ENCODE measurements around the gene GRK5.

Gene GRK5

DNA sequence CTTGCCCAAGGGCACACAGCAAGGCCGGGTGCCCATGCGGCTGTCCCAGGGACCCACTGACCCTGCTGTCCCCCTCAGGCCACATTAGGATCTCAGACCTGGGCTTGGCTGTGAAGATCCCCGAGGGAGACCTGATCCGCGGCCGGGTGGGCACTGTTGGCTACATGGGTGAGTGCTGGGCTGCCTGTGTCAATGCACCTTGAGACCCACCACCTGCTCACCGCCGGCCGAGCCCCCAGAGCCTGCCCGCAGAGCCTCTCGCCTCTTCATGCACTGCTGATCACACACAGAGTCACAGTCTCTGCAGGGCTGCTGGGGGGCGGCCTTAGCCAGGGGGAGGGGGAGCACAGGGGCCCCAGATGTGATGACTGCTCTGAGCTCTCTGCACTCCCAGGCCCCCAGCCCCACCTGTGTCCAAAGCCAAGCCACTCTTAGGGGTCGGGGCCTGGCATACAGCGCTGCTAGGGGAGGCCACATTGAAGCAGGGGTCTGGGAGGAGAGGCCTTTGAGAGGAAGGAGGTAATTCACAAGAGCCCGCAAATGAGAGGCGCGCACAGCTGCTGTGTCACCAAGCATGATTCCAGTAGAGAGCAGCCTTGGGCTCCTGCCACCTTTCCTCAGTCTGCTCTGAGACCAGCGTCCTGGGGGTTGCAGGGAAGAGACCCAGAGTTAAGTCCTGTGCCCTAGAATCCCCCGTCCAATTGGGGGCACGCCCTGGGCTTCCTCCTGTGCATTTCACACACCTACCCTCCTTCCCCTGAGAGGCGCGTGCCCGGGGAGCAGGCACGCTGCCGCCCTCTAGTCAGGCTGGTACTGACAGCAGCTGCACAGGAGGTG lies 234.8 kb downstream of the GRK5 start:
- TF ChIP-seq, protein P1, sequence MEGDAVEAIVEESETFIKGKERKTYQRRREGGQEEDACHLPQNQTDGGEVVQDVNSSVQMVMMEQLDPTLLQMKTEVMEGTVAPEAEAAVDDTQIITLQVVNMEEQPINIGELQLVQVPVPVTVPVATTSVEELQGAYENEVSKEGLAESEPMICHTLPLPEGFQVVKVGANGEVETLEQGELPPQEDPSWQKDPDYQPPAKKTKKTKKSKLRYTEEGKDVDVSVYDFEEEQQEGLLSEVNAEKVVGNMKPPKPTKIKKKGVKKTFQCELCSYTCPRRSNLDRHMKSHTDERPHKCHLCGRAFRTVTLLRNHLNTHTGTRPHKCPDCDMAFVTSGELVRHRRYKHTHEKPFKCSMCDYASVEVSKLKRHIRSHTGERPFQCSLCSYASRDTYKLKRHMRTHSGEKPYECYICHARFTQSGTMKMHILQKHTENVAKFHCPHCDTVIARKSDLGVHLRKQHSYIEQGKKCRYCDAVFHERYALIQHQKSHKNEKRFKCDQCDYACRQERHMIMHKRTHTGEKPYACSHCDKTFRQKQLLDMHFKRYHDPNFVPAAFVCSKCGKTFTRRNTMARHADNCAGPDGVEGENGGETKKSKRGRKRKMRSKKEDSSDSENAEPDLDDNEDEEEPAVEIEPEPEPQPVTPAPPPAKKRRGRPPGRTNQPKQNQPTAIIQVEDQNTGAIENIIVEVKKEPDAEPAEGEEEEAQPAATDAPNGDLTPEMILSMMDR (conservative IDR thresholded peaks at IDR 0.05; ENCODE audit: low read depth, low read length), result no peak
- DNase-seq (ENCODE audit: low read depth), result no peak
- no peak overlapping the region for H3K4me3 ChIP-seq (ENCODE audit: low read depth, low read length)

DNA sequence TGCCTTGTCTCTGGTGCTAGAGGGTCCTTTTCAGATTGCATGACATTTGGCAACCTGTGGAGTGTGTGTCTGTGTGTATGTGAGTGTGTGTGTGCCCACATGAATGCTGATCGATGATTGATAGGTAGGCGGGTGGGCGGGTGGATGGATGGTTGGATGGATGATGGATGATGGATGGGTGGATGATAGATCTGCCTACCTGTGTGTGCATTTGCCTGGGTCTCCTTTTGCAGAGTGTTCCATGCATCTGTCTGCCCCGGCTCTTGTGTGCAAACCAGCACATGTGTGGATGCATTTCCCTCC lies 235.3 kb downstream of the GRK5 start:
- H3K4me3 ChIP-seq (ENCODE audit: low read depth, low read length), result no peak overlapping the region
- no peak for DNase-seq (ENCODE audit: low read depth)
- TF ChIP-seq, protein P1 (conservative IDR thresholded peaks at IDR 0.05; ENCODE audit: low read depth, low read length), result no peak

DNA sequence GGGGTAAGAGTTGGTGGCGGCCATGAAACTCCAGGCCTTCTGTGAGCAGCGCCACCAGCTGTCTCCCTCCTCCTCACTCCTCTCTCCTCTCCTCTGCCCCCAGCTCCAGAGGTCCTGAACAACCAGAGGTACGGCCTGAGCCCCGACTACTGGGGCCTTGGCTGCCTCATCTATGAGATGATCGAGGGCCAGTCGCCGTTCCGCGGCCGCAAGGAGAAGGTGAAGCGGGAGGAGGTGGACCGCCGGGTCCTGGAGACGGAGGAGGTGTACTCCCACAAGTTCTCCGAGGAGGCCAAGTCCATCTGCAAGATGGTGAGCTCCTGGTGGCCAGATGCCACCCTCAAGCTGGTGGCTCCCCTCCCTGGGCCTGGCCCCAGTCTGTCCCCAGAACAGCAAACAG lies 236.1 kb downstream of the GRK5 start:
- DNase-seq (ENCODE audit: low read depth), result no peak
- TF ChIP-seq, protein P1 (conservative IDR thresholded peaks at IDR 0.05; ENCODE audit: low read depth, low read length), result no peak

DNA sequence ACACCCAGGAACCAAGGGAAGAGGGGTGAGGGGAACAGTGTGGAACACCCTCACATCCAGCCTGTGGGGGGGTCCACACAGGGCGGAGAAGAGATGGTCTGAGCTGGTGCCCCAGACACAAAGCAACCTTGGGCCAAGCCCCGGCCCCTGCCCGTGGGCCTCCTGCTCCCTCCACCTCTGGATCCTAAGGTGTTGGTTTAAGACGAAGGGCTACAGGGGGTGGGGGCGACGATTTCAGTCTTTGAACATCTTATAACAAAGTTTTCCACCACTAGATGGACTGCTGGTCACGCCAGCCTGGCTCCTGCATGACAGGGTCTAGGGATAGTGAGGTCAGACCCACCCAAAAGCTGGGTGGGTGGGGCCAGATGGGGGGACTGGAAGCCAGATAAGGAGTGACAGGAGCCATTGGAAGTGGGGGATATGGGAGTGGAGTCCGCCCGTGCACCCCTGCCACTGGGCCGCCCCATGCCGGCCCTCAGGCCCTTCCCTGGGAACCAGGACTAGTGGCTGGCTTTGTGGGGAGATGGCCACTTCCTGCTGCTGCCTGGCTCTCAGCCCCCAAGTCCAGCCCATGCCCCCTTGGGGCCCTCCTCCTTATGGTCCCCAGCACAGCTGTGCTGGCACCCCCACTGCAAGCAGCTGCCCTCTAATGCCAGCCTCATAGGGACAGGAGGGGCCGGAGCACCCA lies 236.7 kb downstream of the GRK5 start:
- TF ChIP-seq, protein P1 (conservative IDR thresholded peaks at IDR 0.05; ENCODE audit: low read depth, low read length), result no peak
- H3K4me3 ChIP-seq (ENCODE audit: low read depth, low read length), result no peak overlapping the region
- DNase-seq (ENCODE audit: low read depth), result no peak

More for the DNA sequence above, 236.1 kb downstream of the GRK5 start:
- H3K4me3 ChIP-seq (ENCODE audit: low read depth, low read length), result no peak overlapping the region

DNA sequence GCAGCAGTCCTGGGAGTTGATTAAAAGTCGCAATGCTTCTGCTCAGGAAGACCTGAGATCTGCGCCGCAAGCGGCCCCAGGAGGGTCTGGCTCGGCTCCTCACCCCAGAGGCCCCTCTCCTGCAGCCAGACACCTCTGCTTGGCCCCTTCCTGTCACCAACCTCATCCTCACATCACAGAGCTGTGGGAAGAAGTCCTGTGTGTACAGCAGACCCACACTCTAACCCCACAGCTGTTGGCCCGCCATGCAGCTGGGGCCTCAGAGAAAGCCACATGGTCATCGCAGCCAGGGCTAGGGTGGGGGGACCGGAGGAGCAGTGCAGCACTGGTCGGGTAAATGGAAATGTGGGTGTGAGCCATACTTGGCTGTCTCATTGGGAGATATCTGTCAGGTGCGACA lies 237.5 kb downstream of the GRK5 start:
- TF ChIP-seq, protein P1 (conservative IDR thresholded peaks at IDR 0.05; ENCODE audit: low read depth, low read length), result no peak
- no peak overlapping the region for H3K4me3 ChIP-seq (ENCODE audit: low read depth, low read length)
- DNase-seq (ENCODE audit: low read depth), result no peak

DNA sequence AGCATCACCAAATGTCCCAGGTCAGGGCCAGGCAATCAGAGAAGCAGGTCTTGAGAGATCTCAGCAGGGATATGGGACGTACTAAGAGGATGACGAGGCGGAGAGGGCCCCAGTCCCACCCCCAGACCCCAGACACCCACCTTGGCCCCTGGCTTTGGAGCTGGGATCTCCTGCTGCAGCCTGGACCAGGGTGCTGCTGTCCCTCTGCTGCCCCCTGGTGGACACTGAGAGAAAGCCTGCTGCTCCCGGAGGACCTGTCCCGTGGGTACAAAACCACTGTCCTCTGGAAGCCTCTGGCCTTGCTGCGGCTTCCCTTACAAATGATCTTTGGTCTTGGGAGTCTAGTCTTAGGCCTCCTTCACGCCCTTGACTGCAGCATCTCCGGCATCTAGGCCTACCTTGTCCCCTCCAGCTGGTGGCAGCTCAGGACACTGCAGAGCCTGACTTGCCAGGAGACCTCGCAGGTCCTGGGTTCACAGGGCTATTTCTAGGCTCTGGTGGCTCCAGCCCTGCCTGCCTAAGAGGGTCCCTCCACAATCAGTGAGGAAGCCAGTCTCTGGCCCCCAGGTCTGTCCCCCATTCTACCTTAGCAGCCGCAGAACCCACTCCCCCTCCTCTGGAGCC lies 238.1 kb downstream of the GRK5 start:
- no peak overlapping the region for H3K4me3 ChIP-seq (ENCODE audit: low read depth, low read length)
- TF ChIP-seq, protein P1 (conservative IDR thresholded peaks at IDR 0.05; ENCODE audit: low read depth, low read length), result peak; percentile 93
- DNase-seq (ENCODE audit: low read depth), result peak; percentile 87

Measured in choroid plexus epithelial cell (primary cell).